Osteoblast (primary cell): ENCODE results near the gene PHF21A. TPM values are rescaled to one million over a fixed set of nuclear protein-coding genes. Genes with fewer than 3 reads are reported as not detected.

ENCODE experiments used
- DNase-seq: peaks from one replicate; pipeline ENCODE4 v3.0.0; 2011; ENCODE audit warnings: low spot score, mixed read lengths; ENCODE audit not compliant: insufficient read length; ENCODE audit errors: missing footprints
- H2AFZ ChIP-seq: 2 replicates; pipeline ENCODE4 v1.6.0; 2011; ENCODE audit warnings: mild to moderate bottlenecking, low read length
- H3K27ac ChIP-seq: 2 replicates; pipeline ENCODE4 v1.5.1; 2011; ENCODE audit warnings: mild to moderate bottlenecking, low read depth, low read length, moderate library complexity
- H3K27me3 ChIP-seq: 2 replicates; pipeline ENCODE4 v1.6.0; 2012; ENCODE audit warnings: mild to moderate bottlenecking, control low read depth, inconsistent platforms, low read length, moderate library complexity; ENCODE audit not compliant: insufficient read depth
- H3K36me3 ChIP-seq: 2 replicates; pipeline ENCODE4 v1.5.1; 2011; ENCODE audit warnings: mild to moderate bottlenecking, low read length, control low read depth, moderate library complexity; ENCODE audit not compliant: insufficient read depth
- H3K4me1 ChIP-seq: 2 replicates; pipeline ENCODE4 v1.5.1; 2011; ENCODE audit warnings: mild to moderate bottlenecking, low read length, control low read depth, moderate library complexity; ENCODE audit not compliant: insufficient read depth
- H3K4me2 ChIP-seq: 2 replicates; pipeline ENCODE4 v1.6.0; 2011; ENCODE audit warnings: mild to moderate bottlenecking, low read length; ENCODE audit not compliant: insufficient read depth
- H3K4me3 ChIP-seq: fragments of 200-600 bp; sonication (generic); 3 replicates; pipeline ENCODE4 v1.5.1; 2012; ENCODE audit warnings: mild to moderate bottlenecking, low read length, inconsistent platforms; ENCODE audit not compliant: insufficient read depth
- H3K79me2 ChIP-seq: 2 replicates; pipeline ENCODE4 v1.6.0; 2012; ENCODE audit warnings: mild to moderate bottlenecking, low read length, control low read depth, inconsistent platforms; ENCODE audit not compliant: insufficient read depth
- H3K9me3 ChIP-seq: 2 replicates; pipeline ENCODE4 v1.5.1; 2011; ENCODE audit warnings: low read depth, low read length, control low read depth
- H4K20me1 ChIP-seq: 2 replicates; pipeline ENCODE4 v1.6.0; 2012; ENCODE audit warnings: mild to moderate bottlenecking, low read length, control low read depth; ENCODE audit not compliant: insufficient read depth
- total RNA-seq: library from RNA; depleted of rRNA; stranded (reverse); fragments of >200 nt; gene quantifications from 2 replicates; pipeline ENCODE4 v1.2.3, GENCODE V29; 2012
- TF ChIP-seq, protein P1 (sequence below): IDR thresholded peaks from 2 replicates; pipeline ENCODE4 v1.5.1; 2011; ENCODE audit warnings: mild to moderate bottlenecking, low read depth, low read length, moderate library complexity; ENCODE audit errors: extremely low read depth

Gene PHF21A
- total RNA-seq, 1 donor: 26.4 TPM

DNA sequence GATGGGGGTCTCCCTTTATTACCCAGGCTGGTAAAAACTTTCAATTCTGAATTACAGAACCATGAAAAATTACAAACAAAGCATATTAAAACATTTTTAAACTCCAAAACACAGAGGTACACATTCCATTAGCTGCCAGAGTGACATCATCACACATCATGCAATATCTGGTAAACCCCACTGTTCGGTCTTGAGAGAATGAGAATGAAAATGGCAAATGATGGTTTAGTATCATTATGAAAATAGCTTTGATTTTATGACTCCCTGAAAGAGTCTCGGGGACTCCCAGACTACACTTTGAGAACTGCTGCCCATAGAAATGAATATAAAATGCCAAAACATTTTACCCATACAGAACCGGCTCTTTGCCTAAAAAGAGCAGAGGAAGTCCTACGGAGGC, 180.0 kb downstream of the PHF21A start:
- H3K4me3 ChIP-seq: no peak overlapping the region
- H4K20me1 ChIP-seq: peaks cover 3% of the 10 kb centered on the region
- no peak for DNase-seq
- TF ChIP-seq, protein P1, sequence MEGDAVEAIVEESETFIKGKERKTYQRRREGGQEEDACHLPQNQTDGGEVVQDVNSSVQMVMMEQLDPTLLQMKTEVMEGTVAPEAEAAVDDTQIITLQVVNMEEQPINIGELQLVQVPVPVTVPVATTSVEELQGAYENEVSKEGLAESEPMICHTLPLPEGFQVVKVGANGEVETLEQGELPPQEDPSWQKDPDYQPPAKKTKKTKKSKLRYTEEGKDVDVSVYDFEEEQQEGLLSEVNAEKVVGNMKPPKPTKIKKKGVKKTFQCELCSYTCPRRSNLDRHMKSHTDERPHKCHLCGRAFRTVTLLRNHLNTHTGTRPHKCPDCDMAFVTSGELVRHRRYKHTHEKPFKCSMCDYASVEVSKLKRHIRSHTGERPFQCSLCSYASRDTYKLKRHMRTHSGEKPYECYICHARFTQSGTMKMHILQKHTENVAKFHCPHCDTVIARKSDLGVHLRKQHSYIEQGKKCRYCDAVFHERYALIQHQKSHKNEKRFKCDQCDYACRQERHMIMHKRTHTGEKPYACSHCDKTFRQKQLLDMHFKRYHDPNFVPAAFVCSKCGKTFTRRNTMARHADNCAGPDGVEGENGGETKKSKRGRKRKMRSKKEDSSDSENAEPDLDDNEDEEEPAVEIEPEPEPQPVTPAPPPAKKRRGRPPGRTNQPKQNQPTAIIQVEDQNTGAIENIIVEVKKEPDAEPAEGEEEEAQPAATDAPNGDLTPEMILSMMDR: no peak
- H3K79me2 ChIP-seq: no peaks in the 10 kb centered on the region
- H3K36me3 ChIP-seq: peaks cover 40% of the 10 kb centered on the region
- H3K27ac ChIP-seq: no peak overlapping the region
- H3K27me3 ChIP-seq: no peaks in the 10 kb centered on the region
- no peak overlapping the region for H3K4me2 ChIP-seq
- H3K9me3 ChIP-seq: no peaks in the 10 kb centered on the region
- no peak overlapping the region for H2AFZ ChIP-seq
- H3K4me1 ChIP-seq: no peaks in the 10 kb centered on the region

DNA sequence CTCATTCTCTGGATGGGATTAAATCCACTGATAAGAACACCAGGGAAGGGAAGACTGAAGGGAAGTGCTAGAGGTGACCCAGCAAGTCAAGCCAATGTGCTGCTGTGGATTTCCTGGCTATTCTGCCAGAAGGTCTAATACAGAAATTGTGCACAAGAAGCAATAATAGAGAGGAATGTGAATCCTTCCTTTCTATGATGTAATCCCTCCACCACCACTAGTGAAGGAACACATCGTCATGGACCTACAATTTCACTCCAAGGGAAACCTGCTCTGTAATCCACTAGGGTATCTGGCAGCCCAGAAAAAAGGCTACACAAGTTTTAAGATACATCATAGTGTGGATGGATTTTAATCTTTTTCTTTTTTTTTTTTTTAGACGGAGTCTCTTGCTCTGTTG, 181.4 kb downstream of the PHF21A start:
- Histone ChIP-seq H3K9me3 (no peaks in the 10 kb centered on the region), H3K4me2 (no peak overlapping the region), H3K4me1 (no peaks in the 10 kb centered on the region), H2AFZ (no peak overlapping the region), H3K79me2 (no peaks in the 10 kb centered on the region), H3K27ac (no peak overlapping the region), H4K20me1 (peaks cover 6% of the 10 kb centered on the region), H3K27me3 (no peaks in the 10 kb centered on the region), H3K4me3 (no peak overlapping the region), H3K36me3 (peaks cover 40% of the 10 kb centered on the region)
- TF ChIP-seq, protein P1: no peak
- no peak for DNase-seq

DNA sequence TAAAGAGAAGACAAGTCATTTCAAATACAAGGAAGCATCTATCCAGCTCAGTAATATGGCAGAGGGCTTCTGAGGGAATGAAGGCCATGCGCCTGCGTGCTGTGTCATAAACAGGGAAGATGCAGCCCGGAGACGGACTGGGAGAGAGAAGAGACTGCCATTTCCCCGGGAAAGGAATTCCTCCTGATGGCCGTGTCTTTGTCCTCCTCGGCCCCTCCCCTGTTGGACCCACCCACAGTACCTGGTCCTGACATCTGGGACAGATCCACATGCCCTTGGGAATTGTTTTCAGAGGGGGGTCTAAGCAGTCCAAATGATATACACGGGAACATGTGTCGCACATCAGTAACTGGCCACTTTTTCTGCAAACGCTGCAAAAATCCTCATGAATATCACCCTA, 183.3 kb downstream of the PHF21A start:
- TF ChIP-seq, protein P1: no peak
- H3K4me2 ChIP-seq: no peak overlapping the region
- H2AFZ ChIP-seq: no peak overlapping the region
- H3K9me3 ChIP-seq: no peaks in the 10 kb centered on the region
- peaks cover 6% of the 10 kb centered on the region for H4K20me1 ChIP-seq
- no peak for DNase-seq
- peaks cover 54% of the 10 kb centered on the region for H3K36me3 ChIP-seq
- no peak overlapping the region for H3K4me3 ChIP-seq
- no peaks in the 10 kb centered on the region for H3K4me1 ChIP-seq
- H3K27ac ChIP-seq: no peak overlapping the region
- H3K79me2 ChIP-seq: no peaks in the 10 kb centered on the region
- H3K27me3 ChIP-seq: no peaks in the 10 kb centered on the region

DNA sequence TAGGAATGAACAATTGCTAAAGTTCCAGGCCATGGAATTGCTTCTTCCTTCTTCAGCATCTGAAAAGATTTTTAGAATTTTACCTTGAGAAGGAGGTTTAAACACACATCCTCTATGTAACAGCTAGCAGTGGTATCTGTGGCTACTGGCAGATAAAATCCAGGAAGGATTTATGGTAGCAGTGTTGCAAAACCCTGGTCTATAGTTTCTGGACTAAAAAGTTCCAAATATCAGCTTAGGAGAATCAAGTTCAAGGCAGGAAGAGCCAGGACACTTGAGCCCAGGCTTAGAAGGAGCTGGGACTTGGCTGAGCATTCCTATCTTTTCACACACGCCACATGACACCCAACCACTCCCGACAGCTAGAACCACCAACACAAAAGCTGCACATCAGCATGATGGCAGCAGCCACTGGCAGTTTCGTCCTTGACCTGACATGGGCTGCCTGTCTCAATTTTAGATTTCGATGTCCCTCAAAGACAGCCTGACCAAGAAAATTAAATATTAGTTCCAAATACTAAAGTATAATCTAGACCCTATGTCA, 184.7 kb downstream of the PHF21A start:
- H3K4me3 ChIP-seq: no peak overlapping the region
- no peak for DNase-seq
- H2AFZ ChIP-seq: no peak overlapping the region
- H3K36me3 ChIP-seq: peaks cover 45% of the 10 kb centered on the region
- TF ChIP-seq, protein P1: no peak
- H3K27me3 ChIP-seq: no peaks in the 10 kb centered on the region
- H3K4me2 ChIP-seq: no peak overlapping the region
- peaks cover 9% of the 10 kb centered on the region for H4K20me1 ChIP-seq
- H3K27ac ChIP-seq: no peak overlapping the region
- no peaks in the 10 kb centered on the region for H3K9me3 ChIP-seq
- H3K4me1 ChIP-seq: no peaks in the 10 kb centered on the region
- H3K79me2 ChIP-seq: no peaks in the 10 kb centered on the region
